Measurements from ENCODE around the gene TLE5.
"Not testable (repeated sequence)": the region's sequence is repeated elsewhere in the genome, so short reads cannot be mapped to it uniquely, and the experiment has no call there.

The TLE5 gene

DNA sequence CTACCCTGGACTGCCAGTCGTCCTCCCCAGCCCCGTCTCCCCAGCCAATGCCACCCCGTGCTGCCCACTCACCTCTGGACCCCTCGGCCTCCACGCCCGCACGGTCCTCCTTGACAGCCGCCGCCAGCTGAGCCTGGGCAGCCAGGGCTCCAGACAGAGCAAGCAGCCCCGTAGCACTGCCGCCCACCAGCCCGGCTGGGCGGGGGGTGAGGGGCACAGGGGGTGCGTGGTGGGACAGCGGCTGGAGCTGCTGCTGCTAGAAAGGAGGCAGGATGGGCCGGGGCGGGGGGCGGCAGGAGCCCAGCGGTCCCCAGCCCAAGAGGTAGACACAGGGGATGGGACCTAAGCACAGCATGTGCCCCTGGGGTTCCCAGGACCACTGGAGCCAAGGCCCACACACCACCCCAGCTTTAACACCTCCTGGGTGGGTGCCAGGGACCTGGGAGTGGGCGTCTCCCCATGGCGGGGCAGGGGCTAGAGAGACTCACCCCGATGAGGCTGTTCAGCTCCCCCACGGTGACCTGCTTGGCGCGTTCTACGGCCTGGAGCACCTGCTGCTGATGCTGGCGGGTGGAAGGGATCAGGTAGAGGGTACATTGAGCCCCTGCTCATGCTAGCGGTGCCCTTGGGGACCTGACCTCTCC is 43.0 kb downstream of the TLE5 start:
- DNase-seq: no peak

- no peak for DNase-seq
These were observed 44.4 kb downstream of the TLE5 start for GRCh38 chr19:3017923-3018322.

GRCh38 chr19:3015126-3016057 is 46.9 kb downstream of the TLE5 start:
- DNase-seq: no peak

DNA sequence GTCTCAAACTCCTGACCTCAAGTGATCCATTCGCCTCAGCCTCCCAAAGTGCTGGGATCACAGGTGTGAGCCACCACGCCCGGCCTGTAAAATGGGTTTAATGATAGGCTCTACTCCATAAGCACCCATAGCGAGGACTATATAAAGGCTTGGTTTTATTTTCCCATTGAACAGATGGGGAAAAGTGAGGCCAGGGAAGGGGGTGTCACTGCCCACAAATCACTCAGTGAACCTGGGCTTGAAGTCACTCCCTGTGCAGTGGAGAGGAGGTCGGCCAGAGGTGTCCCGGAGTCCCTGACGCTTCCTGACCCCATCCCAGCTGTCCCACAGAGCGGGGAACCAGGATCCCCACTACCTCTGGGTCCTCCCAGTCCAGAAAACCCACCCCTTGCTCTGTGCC is 48.2 kb downstream of the TLE5 start:
- DNase-seq: no peak

GRCh38 chr19:3013263-3013725 is 49.0 kb downstream of the TLE5 start:
- no peak for DNase-seq

DNA sequence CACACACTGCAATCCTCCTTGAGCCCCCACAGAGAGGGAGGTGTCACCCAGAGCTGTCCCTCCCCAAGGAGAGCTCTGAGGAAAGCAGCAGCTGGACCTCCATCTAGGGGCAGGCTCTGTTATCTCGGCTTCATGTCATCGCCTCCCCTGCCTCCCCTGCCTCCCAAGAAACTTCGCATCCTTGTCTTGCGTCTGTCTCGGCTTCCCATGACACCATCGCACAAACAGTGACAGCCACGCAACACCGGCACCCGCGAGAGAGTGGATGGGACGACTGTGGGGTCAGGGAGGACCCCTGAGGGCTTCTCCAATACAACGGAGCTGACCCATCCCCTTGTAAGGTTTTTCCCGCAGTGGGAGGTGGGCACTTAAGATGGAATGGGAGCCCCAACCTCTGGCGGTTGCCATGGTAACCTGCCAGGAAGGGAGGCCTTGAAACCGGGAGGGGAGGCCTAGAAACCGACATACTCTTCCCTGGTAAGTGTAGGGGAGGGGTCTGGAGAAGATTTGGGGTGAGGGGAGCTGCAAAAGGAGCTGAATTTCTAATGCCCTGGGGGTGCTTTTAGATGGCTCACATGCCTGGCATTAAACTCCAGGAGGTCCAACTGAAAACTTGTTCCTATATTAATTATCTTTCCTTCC is 49.6 kb downstream of the TLE5 start:
- no peak for DNase-seq

- not testable (repeated sequence) for DNase-seq
These were observed 50.2 kb downstream of the TLE5 start for GRCh38 chr19:3012059-3012458.

GRCh38 chr19:3010871-3011270 is 51.4 kb downstream of the TLE5 start:
- no peak for DNase-seq

DNA sequence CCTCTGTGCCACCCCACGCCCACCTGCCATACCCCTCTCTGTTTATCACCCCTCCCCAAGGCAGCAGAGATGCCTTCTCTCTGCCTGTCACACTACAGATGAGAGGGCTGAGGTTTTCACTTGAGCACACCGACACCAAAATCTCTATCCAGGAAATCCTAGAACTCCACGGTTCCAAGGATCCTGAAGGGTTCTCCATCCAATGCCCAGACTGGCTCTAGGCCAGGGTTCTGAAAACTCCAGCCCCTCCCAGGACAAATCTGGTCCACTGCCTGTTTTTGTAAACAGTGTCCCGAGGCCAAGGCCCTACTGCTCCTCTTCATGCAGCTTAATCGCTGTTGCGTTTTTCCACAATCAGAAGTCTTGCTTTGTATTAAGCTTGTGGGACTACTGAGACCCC is 53.3 kb downstream of the TLE5 start:
- no peak for DNase-seq

GRCh38 chr19:3007975-3008374 is 54.3 kb downstream of the TLE5 start:
- DNase-seq: no peak

- DNase-seq: peak; percentile 9
These were observed 56.1 kb downstream of the TLE5 start for GRCh38 chr19:3006075-3006767.

DNA sequence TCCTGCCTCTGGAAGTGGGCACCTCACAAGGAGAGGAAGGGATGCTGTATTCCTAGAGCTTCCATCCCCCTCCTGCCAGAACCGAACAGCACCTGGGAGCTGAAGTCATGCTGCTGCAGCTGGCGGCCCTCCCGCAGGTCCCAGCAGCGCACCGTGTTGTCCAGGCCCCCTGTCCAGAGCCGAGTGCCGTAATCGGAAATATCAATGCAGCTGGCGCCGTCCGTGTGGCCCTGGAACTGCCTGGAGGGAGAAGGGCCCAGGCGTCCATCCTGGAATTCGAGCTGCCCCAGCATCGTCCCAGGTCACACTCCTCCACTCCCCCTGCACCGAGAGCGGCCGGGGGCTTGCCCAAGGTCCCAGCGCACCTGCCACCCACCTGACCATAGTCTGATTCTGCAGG is 57.0 kb downstream of the TLE5 start:
- no peak for DNase-seq

GRCh38 chr19:3004522-3004921 is 57.8 kb downstream of the TLE5 start:
- no peak for DNase-seq

GRCh38 chr19:3003046-3003445 is 59.2 kb downstream of the TLE5 start:
- no peak for DNase-seq

All from NK-92 treated with Interleukin-12 subunit alpha and Interleukin-12 subunit beta, amount 100 ng/mL, for 24 hours (cell line).